Activated gamma-delta T cell treated with Interleukin-2 at 50 U/mL for 16 hours (primary cell): Measurements from ENCODE around the gene EIF2S3B.
A peak's percentile ranks its signal among the peaks of the same experiment; 100 is the strongest.
"Not testable (repeated sequence)": the region's sequence is repeated elsewhere in the genome, so short reads cannot be mapped to it uniquely, and the experiment has no call there.

ENCODE experiments used
- DNase-seq: peaks from one replicate; pipeline ENCODE4 v3.0.0-alpha.2; 2020

The EIF2S3B gene

GRCh38 chr12:10505620-10506019 is at the start of gene EIF2S3B:
Gene EIF2S3B, plus strand, starts transcription at chr12:10505890. Its CDS starts 13 bp downstream, at chr12:10505903.
- no peak for DNase-seq

GRCh38 chr12:10456856-10457255 is 48.8 kb upstream of the EIF2S3B start:
- DNase-seq, result no peak

DNA sequence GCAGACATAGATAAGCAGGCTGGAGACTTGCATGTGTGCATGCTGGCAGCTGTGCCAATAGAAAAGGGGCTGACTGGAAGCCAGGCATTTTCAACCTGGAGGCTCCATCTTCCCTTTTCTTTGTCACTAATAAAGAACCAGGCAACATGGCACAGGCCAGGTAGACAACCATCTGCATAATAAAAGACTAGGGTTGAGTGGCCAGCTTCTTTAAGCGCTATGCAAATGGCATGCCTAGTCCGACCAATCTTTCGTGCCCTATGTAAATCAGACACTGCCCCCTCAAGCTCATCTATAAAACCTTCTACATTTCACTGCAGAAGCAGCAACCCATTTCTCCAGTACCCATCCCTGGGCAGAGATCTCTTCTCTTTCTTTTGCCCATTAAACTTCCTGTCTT is 47.9 kb upstream of the EIF2S3B start:
- no peak for DNase-seq

- DNase-seq, result no peak
Observed at GRCh38 chr12:10466311-10466710, 39.4 kb upstream of the EIF2S3B start.

GRCh38 chr12:10469701-10470100 is 36.0 kb upstream of the EIF2S3B start:
- DNase-seq, result no peak

- not testable (repeated sequence) for DNase-seq
Observed at GRCh38 chr12:10472808-10473207, 32.9 kb upstream of the EIF2S3B start.

- DNase-seq, result peak; percentile 46
Observed at GRCh38 chr12:10481901-10482300, 23.8 kb upstream of the EIF2S3B start.

- not testable (repeated sequence) for DNase-seq
Observed at GRCh38 chr12:10487328-10487727, 18.4 kb upstream of the EIF2S3B start.

DNA sequence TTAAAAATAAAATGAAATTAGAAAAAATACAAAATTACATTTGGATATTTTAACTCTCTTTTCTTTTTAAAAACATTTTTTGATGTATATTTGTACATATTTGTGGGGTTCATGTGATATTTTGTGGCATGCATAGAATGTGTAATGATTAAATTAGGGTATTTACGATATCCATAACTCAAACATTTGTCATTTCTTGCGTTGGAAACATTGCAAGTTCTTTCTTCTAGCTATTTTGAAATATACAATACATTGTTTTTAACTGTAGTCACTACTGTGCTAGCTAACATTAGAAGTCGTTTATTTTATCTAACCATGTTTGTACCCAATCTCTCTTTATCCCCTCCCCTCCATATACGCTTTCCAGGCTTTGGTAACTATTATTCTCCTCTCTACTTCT is 13.9 kb upstream of the EIF2S3B start:
- no peak for DNase-seq

DNA sequence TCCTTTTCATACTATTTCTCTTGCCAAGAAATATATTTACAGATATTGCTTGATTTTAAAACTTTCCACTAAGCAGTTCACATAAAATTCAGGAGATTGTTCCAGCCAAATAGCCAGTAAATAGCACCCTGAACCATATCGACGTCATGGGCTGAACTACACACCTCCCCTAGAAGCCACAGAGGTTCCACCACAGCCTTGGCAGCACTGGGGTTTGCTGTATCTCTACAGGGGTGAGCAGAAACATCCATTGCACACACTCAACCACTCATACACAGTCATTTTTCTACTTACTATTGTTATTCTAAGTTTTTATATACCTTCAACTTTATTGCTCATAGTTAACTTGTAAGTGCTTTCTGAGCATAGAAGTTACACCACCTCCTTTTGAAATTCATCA is 8.1 kb upstream of the EIF2S3B start:
- DNase-seq, result peak; percentile 66

GRCh38 chr12:10498042-10498441 is 7.6 kb upstream of the EIF2S3B start:
- no peak for DNase-seq

GRCh38 chr12:10501030-10501429 is 4.7 kb upstream of the EIF2S3B start:
- DNase-seq, result no peak

DNA sequence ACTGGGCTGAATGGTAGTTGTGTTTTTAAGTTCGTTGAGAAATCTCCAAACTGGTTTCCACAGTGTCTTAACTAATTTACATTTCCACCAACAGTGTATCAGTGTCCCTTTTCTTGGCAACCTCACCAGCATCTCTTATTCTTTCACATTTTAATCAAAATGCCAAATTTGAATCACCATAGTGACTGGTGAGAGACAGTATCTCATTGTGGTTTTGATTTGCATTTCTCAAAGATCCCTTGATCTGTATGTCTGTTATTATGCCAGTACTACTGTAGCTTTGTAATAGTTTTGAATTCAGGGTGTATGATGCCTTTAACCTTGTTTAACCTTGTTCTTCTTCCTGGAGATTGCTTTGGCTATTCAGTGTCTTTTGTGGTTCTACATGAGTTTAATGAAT is 2.2 kb upstream of the EIF2S3B start:
- no peak for DNase-seq

- no peak for DNase-seq
Observed at GRCh38 chr12:10511756-10512355, 6.2 kb downstream of the EIF2S3B start.

GRCh38 chr12:10512798-10513197 is 7.1 kb downstream of the EIF2S3B start:
- DNase-seq, result no peak

DNA sequence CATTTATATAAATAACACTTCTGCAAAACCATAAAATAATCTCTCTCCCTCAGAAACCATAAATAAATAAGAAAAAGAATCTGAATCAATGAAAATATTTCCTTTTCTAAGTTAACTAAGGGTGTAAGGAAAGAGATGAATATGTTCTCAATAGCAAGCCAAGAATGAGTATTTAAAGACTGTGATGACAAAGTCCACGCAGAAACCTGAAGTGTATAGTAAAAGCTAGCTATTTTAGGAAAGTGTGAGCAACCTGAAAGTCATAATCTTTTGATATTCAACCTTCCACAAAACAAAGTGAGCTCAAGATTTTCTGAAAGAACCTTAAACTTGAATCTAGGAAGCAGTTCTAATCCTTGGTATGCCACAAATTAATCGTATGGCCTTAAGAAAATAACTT is 15.9 kb downstream of the EIF2S3B start:
- no peak for DNase-seq

DNA sequence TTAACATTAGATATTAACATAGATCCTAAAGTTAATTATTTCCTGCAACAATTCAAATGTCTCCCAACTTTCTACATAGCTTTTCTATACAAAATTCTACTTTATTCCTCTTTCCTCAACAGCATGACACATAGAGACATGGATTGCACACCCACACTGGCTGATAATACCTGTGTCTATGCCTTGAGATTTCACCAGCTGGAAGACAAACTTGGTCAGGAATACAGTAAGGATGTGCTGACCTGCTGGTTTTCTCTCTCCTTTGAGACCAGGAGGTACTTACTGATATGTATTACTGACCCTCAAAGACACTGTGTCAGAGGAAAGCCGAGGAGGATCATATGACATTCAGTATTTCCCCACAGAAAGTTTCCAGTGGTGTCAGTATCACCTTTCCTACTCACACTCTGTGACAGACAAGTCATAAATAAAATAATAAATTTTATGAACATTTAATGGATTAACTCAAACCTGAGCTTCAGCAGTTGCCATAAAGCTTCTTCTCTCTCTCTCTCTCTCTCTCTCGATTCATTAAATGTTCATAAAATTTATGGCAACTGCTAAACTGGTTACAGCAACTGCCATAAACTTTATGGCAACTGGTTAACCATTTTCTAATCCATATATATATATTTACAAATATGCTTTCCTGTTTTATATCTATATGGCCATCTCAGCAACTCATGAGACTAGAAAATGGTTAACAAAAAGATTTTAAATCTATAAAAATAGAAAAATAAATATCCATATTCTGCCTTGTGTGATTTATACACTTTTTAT is 22.7 kb downstream of the EIF2S3B start:
- no peak for DNase-seq

GRCh38 chr12:10529603-10530002 is 23.9 kb downstream of the EIF2S3B start:
- DNase-seq, result no peak

- no peak for DNase-seq
Observed at GRCh38 chr12:10537721-10538120, 32.0 kb downstream of the EIF2S3B start.

DNA sequence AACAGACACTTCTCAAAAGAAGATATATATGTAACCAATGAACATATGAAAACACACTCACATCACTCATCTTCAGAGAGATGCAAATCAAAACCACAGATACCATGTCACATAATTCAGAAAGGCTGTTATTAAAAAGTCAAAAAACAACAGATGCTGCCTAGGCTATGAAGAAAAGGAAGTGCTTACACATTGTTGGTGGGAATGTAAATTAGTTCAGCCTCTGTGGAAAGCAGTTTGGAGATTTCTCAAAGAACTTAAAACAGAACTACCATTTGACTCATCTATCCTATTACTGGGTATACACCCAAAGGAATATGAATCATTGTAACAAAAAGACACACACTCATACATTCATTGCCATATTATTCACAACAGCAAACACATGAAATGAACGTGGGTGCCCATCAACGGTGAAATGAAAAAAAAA is 35.1 kb downstream of the EIF2S3B start:
- DNase-seq, result no peak

GRCh38 chr12:10543499-10543898 is 37.8 kb downstream of the EIF2S3B start:
- DNase-seq, result no peak

GRCh38 chr12:10551375-10551774 is 45.7 kb downstream of the EIF2S3B start:
- no peak for DNase-seq

GRCh38 chr12:10553148-10553547 is 47.5 kb downstream of the EIF2S3B start:
- no peak for DNase-seq

DNA sequence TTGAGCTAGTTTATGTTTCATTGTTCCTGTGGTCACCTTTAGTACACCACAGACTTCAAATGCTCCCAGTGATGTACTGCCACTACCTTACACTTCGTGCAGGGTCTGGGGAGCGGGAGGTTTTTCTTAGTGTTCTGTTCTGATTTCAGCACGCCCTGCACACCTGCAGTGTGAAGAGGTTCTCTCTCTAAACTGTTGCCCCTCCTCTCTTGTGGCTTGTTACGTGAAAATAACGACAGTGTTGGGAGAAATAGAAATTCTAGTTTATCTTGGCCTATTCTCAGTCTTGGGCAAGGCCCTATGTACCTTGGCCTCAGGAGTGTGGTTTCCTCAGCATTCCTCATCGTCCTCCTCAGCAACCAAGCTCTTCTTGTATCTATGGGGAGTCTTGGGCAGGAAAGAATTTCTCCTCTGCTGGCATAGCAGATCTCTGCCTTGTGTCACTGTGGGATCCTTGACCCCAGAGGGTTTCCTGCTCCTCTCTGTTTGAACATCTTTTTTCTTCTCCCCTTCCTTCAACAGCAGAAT is 48.6 kb downstream of the EIF2S3B start:
- peak; percentile 63 for DNase-seq
